Type B pancreatic cell (in vitro differentiated cells): ENCODE measurements around the gene SLC7A10. TPM values are rescaled to one million over a fixed set of nuclear protein-coding genes. Genes with fewer than 3 reads are reported as not detected.

Experiments
- DNase-seq: peaks from one replicate; pipeline ENCODE4 v3.0.0; 2021; ENCODE audit warnings: mixed read lengths; ENCODE audit not compliant: unreplicated experiment; ENCODE audit errors: extremely low spot score
- H3K27ac Mint-ChIP-seq: 2 replicates; pipeline ENCODE4 v1.8.0; 2021; ENCODE audit warnings: mild to moderate bottlenecking, mixed read lengths
- H3K27me3 Mint-ChIP-seq: 2 replicates; pipeline ENCODE4 v1.8.0; 2021; ENCODE audit warnings: mixed read lengths
- H3K36me3 Mint-ChIP-seq: 2 replicates; pipeline ENCODE4 v1.8.0; 2021; ENCODE audit warnings: mixed read lengths
- H3K4me1 Mint-ChIP-seq: one replicate; pipeline ENCODE4 v1.8.0; 2021; ENCODE audit warnings: mixed read lengths; ENCODE audit not compliant: unreplicated experiment
- H3K4me3 Mint-ChIP-seq: 2 replicates; pipeline ENCODE4 v1.8.0; 2021; ENCODE audit warnings: mild to moderate bottlenecking, mixed read lengths
- H3K9me3 Mint-ChIP-seq: 2 replicates; pipeline ENCODE4 v1.8.0; 2021; ENCODE audit warnings: mixed read lengths
- CTCF ChIP-seq: fragments of 200-600 bp; sonication (generic); conservative IDR thresholded peaks from 2 replicates; pipeline ENCODE4 v1.5.0; 2021; ENCODE audit warnings: antibody characterized with exemption, mild to moderate bottlenecking
- total RNA-seq: library from RNA; stranded (reverse); gene quantifications from 2 replicates; pipeline ENCODE4 v1.2.1, GENCODE V29; 2021; ENCODE audit warnings: low replicate concordance

Gene SLC7A10
- total RNA-seq, 1 donor from 2014 or later, result 0.68 TPM

DNA sequence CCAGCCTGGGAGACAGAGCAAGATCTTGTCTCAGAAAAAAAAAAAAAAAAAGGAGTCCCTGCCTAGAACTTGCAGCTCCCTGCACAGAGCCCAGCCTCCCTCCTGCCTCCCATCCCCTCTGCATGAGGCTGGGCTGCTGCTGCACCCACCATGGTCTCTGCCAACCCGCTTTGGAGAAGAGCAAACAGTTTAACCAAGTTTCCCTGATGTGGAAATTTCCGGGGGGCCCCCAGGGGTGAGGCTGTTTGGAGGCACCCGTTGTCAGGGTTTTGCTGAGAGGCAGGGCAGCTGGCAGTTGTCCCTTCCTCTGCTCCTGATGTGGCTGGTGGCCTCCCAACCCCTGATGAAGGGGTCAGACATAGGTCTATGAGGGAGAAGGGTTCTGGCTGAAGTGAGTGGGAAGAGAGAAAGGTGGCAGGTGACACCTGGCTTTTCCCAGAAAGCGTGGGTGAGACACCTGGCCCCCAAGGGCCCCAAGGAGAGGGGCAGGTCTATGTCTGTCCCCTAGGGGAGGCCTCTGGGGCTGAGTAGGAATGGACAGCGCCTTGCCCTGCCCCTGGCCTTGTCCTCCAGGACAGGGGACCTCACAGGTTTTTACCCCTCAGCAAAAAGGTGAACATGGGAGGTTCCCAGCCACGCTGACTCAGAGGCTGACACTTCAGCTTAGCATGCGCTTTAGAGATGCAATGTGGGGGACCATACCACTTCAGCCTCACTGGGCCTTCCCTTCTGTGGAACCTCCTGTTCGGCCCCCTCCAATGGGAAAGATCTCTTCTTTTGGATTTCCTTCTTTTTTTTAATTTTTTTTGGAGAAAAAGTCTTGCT, 26.0 kb downstream of the SLC7A10 start:
- Mint-ChIP-seq H3K27me3 (no peaks in the 10 kb centered on the region), H3K9me3 (no peaks in the 10 kb centered on the region), H3K4me3 (no peak overlapping the region), H3K36me3 (peaks cover 5% of the 10 kb centered on the region), H3K4me1 (no peaks in the 10 kb centered on the region), H3K27ac (no peak overlapping the region)
- no peak for DNase-seq
- TF ChIP-seq CTCF, result no peak

GRCh38 chr19:33198169-33198568, 27.5 kb downstream of the SLC7A10 start:
- no peak overlapping the region for H3K4me3 Mint-ChIP-seq
- peaks cover 5% of the 10 kb centered on the region for H3K27me3 Mint-ChIP-seq
- H3K36me3 Mint-ChIP-seq, result peaks cover 5% of the 10 kb centered on the region
- no peaks in the 10 kb centered on the region for H3K9me3 Mint-ChIP-seq
- no peak for TF ChIP-seq CTCF
- DNase-seq, result no peak
- H3K27ac Mint-ChIP-seq, result no peak overlapping the region
- H3K4me1 Mint-ChIP-seq, result no peaks in the 10 kb centered on the region

DNA sequence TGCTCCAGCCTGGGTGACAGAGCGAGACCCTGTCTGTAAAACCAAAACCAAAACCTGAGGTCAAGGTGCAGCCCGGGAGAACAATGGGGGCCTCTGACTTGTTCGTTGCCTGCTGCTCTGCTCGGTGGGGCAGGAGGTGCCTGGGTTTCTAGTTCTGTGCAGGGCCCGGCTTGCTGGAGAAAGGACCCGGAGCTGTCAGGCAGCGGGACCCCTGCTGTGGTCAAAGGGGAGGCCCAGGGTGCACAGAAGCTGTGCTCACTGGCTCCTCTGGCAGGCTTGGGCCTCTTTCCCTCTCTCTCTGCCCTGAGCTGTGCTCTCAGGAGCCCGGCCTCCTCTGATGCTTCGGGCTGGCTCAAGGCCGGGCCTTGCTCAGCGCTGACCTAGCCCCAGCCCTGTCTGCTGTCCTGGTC, 28.1 kb downstream of the SLC7A10 start:
- no peak overlapping the region for H3K27ac Mint-ChIP-seq
- no peak for TF ChIP-seq CTCF
- no peaks in the 10 kb centered on the region for H3K9me3 Mint-ChIP-seq
- H3K36me3 Mint-ChIP-seq, result no peaks in the 10 kb centered on the region
- no peak overlapping the region for H3K4me3 Mint-ChIP-seq
- peaks cover 10% of the 10 kb centered on the region for H3K27me3 Mint-ChIP-seq
- no peaks in the 10 kb centered on the region for H3K4me1 Mint-ChIP-seq
- no peak for DNase-seq

- Mint-ChIP-seq H3K9me3 (no peaks in the 10 kb centered on the region), H3K4me1 (no peaks in the 10 kb centered on the region), H3K36me3 (no peaks in the 10 kb centered on the region), H3K4me3 (peak overlapping the region; percentile 70), H3K27ac (no peak overlapping the region), H3K27me3 (peaks cover 18% of the 10 kb centered on the region)
- no peak for DNase-seq
- TF ChIP-seq CTCF, result no peak
These were observed 29.0 kb downstream of the SLC7A10 start for GRCh38 chr19:33196446-33197193.

DNA sequence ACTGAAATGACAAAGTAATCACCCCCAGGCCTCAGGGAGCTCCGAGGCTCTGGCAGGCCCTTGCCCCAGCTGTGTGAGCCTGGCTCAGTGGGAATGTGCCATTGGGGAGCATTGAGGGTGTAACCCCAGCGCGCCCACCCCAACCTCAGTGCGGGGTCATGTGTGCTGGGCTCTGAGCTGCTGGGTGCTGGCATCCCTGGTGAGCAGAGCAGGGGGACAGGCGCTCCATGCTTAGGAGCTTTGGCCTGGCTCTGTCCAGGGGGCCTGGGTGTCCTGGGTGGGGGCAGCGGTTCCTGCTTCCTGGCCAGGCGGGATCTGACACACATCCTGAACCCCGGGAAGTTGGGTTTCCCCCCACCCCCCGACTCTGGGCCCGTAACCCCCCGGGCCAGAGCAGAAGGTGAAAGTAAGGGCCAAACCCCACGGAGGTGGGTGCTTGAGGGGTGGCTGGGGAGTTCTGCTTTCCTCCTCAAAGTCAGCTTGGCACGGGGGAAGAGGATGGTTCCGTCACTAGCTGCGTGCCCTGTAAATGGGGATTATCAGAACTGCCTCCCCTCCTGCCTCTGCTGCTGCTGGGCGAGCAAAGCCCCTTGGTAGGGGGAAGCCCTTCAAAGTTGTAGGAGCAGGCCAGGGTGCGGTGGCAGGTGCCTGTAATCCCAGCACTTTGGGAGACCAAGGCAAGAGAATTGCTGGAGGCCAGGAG, 29.9 kb downstream of the SLC7A10 start:
- no peak for TF ChIP-seq CTCF
- DNase-seq, result peak; percentile 70
- Mint-ChIP-seq H3K27me3 (peaks cover 23% of the 10 kb centered on the region), H3K27ac (peak overlapping the region; percentile 75), H3K36me3 (no peaks in the 10 kb centered on the region), H3K9me3 (no peaks in the 10 kb centered on the region), H3K4me3 (peak overlapping the region; percentile 89), H3K4me1 (no peaks in the 10 kb centered on the region)
